ENCODE data around the gene MGAT5B.
"Not testable (repeated sequence)": the region's sequence is repeated elsewhere in the genome, so short reads cannot be mapped to it uniquely, and the experiment has no call there.

The MGAT5B gene

DNA sequence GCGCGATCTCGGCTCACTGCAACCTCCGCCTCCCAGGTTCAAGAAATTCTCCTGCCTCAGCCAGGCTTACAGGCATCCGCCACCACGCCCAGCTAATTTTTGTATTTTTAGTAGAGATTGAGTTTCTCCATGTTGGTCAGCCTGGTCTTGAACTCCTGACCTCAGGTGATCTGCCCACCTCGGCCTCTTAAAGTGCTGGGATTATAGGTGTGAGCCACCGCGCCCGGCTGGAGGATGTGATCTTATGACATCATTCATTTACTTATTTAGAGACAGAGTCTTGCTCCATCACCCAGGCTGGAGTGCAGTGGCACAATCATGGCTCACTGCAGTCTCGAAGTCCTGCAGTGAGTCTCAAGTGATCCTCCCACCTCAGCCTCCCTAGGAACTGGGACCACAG lies 19.0 kb upstream of the MGAT5B start:
- DNase-seq: not testable (repeated sequence)

DNA sequence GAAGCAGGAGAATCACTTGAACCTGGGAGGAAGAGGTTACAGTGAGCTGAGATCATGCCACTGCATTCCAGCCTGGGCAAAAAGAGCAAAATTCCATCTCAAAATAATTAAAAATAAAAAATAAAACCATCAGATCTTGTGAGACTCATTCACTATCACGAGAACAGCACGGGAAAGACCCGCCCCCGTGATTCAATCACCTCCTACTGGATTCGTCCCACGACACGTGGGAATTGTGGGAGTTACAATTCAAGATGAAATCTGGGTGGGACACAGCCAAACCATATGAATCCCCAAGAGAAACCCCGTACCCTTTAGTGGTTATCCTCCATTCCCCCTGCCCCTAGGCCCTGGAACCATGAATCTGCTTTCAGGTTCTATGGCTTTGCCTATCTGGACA lies 15.4 kb upstream of the MGAT5B start:
- DNase-seq: no peak

DNA sequence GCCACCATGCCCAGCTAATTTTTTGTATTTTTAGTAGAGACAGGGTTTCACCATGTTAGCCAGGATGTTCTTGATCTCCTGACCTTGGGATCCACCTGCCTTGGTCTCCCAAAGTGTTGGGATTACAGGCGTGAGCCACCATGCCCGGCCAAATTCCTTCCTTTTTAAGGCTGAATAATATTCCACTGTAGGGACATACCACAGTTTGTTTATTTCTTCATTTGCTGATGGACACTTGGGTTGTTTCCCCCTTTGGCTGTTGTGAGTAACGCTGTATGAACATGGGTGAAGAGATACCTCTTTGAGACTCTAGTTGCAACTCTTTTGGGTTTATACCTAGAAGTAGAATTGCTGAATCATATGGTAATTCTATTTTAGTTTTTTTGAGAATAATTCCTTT lies 13.1 kb upstream of the MGAT5B start:
- DNase-seq: no peak

DNA sequence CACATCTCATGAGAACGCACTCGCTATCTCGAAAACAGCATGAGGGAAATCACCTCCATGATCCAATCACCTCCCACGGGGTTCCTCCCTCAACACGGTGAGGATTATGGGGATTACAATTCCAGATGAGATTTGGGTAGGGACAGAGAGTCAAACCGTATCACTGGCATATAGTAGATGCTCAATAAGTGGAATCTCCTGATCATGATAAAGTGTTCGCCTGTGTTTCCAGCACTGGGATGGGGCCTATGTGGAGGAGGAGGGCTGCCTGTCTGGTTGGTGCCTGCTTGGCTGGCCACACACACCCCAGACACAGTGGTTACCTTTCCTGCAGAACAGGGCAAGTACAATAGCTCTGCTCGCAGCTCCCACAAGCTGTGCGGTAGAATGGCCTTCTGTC lies 6.1 kb upstream of the MGAT5B start:
- no peak for DNase-seq

DNA sequence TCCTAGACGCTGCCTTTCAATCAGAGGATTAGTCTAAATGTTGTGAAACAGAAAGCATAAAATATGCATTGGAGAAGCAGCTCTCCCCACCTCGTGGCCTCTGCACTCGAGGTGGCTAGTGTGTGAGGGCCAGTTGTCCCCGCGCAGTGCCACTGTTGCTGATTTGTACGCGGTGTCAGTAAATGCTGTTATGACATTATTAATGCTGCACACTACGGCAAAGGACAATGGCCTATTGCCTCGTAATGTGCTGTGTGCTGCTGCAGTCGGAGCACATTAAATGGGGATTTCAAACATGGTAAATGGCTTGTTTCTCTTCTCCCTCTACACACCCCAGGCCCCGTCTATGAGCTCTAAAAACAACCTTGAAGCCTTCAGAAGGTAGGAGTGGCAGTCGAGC lies 5.7 kb upstream of the MGAT5B start:
- DNase-seq: no peak

DNA sequence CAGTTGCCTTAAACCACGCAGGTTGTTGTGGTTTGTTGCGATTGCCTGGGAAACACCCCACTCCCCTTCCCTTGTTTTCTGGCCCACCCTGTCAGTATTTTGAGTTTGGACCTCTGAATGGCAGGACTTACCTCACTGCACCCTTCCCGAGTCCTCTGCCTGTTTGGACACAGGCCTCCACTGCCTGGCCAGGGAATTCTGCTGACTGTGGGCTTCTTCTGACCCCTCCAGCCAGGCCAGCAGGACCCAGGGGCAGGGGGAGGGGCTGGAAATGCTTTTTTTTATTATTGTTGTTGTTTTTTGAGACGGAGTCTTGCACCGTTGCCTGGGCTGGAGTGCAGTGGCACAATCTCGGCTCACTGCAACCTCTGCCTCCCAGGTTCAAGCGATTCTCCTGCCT lies 4.2 kb upstream of the MGAT5B start:
- no peak for DNase-seq

DNA sequence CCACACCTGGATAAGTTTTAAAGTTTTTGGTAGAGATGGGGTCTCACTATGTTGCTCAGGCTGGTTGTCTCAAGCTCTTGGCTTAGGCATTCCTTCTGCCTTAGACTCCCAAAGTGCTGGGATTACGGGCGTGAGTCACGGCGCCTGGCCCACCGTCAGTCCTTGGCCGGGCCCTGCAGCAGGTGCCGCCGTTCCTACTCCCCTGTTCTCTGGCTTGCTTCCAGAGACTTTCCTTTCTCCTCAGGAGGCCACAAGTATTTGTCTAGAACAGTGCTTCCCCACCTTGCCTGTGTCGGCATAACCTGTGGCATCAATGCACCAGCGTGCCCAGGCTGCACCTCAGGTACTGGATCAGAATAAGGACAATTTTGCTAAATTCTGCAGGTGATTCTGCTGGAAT lies 3.0 kb upstream of the MGAT5B start:
- no peak for DNase-seq

DNA sequence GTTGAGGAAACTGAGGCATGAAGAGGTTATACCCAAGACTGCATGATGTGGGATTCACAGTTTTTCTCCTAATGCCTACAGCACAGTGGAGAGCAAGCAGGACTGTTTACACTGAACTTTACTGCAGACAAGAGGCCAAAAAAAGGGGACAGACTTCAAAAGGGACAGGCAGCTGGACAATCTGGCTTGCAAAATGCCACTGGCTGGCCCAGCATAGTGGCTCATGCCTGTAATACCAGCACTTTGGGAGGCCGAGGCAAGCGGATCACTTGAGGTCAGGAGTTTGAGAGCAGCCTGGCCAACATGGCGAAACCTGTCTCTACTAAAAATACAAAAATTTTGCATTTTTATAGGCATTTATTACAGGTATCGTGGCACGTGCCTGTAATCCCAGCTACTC lies 2.0 kb upstream of the MGAT5B start:
- DNase-seq: no peak

DNA sequence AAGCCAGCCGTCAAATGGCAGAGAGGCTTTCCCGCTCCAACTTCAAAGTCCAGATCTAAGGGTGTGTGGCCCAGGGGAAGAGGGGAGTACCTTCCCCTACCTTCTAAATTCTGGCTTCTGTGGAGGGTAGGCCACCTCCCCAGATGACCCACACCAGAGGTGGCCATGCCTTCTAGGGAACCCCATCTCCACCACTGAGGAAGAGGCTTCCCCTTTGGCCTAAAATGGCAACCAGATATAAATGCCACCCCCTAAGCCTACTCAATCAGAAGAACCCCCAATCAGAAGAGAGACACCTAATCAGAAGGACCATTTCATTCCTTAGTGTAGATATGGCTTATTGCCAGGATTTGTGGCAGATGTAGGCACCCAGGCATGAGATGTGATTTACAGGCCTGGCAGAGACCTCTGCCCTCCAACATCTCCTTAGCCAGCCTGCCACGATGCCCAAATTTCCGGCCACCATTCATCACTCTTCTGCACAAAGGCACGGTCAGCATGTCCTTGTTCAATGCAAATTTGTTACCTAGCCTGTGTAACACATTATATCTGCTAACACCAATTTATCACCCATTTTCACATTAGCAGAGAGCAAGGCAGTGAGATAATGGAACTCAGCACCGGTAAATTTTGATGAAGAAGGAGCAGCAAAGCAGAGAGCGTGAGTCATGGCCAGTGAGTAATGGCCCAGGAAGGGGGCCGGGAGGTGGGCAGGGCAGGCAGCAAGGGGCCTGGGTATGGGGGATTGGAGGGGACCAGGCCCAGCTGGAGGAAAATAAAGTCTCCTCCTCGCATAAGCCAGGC lies 1.2 kb upstream of the MGAT5B start:
- peak; percentile 62 for DNase-seq

DNA sequence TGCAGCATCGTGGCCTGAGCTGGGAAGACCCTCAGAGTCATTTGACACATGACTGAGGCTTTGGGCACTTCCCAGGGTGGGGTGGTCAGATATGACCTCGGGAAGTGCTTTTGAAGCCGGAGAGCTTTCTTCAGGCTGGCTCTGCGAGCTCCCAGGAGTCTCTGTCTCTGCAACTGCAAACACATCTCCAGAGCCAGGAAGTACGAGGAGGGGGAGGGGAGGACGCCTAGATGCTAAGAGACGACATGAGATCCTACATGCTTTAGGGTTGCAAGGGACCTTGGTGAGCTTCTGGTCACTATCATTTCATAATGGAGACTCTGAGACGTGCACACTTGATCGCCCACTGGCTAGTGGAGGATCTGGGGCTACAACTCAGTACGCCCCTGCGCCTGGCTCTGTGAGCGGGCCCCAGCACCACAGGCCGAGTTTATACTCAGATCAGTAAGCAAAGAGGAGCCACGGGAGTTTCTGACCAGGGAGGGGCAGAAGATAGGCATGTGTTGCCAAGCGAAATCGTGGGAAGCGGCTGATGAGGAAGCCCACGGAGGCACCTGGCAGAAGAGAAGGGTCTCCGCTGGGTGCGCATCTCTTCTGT lies 527 bp upstream of the MGAT5B start:
- DNase-seq: peak; percentile 58

DNA sequence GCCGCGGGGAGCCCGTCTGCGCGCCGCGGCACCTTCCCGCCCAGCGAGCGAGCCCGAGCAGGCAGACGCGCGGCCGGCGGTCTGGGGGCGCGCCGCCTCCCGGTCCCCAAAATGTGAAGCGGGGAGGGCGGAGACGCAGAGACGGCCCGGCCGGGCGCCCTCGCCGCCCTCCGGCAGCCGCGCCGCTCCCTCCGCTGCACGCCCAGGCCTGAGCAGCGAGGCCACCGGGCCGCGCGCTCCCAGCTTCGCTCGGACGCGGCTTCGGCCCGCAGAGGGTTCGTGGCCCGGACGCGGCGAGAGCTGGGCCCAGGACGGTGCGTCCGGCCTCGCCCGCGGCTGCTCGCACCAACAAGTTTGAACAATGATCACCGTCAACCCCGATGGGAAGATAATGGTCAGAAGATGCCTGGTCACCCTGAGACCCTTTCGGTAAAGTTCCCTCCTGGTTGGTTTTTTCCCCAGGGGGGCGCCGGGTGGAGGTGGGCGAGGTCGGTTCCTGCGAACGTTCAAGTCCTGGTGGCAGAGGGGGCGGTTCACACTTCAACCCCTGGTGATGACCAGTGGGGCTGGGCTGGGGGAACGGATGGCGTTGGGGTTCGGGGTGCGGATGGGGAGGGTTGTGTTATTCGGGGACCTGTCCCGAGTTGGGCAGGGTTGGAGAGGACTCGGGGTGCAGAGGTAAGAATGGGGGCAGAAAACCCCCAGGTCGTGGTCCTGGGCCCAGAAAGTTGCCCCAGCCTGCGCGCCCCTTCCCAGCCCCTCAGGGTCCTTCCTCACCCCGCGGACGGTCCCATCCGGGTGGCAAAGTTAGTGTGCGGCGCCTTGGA lies 678 bp downstream of the MGAT5B start:
- DNase-seq: no peak

DNA sequence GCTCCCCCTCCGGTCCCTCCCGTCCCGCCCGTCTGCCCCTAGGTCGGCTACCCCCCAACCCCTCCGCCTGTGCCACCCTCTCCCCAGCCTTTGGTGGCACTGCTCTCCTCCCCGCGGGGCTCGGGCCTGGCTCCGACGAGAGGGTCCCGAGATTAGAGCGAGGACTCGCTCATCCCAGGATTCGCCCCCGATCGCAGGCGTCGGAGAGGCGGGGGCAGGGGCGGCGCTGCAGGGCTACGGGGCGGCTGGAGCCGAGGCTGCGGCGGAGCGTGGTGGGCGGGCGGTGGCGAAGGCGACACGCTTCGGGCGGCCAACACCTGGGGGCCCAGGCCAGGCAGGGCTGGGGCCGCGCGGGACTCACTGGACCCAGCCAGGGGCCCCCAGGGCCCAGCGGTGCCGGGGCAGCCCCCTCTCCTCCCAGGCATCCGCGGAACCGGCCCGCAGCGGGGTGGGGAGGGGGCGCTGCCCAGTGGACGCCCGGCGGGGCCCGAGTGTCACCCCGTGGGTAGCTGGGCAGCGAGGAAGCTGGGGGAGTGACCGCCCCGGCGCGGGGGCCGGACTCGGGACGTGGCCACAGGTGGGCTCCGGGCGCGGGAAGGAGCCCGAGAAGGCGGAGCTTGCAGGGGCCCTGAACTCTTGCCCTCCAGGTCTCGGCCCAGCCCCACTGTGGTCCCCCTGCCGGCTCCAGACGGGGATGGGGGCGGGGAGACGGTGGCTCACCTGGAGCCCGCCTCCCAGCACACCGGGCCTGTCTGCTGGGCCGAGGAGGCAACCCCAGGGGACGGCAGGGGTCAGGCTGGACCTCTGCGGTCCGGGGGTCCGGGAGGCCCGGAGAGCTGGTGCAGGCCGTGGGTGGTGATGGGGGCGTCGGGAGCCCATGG lies 1.5 kb downstream of the MGAT5B start:
- DNase-seq: no peak

DNA sequence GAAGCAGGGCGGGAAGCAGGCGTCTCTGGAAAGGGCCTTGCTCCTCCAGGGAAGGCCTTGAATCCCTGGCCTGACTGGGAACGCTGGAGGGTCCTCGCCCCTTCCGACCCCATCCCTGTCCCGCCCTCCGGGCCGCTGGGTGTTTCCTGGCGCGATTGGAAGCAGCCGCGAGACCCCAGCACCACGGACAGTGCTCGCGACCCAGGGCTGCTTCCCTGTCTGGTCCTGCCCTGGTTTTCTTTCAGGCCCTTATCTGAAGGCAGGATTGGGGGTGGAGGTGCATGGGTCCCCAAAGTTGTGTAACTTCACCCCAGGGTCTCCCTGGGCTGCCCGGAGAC lies 2.1 kb downstream of the MGAT5B start:
- no peak for DNase-seq

DNA sequence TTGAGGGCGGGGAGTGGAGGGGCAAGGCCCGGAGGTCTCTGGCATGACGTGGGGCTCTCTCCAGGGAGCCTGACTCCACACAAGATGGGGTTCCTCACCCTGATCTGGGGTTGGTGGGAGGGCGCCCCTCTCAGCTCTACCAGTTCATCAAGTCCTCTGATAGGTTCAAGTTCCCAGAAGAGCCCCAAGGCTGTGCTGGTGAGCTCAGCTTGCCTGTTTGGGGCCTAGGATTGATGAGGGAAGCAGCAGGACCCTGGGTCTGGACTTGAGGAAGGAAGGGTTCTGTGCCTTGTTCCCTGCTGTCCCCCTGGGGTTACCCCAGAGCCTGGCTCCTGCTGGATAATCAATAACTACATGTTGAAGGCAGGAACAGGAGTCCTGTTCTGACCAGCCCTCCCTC lies 3.5 kb downstream of the MGAT5B start:
- DNase-seq: no peak

DNA sequence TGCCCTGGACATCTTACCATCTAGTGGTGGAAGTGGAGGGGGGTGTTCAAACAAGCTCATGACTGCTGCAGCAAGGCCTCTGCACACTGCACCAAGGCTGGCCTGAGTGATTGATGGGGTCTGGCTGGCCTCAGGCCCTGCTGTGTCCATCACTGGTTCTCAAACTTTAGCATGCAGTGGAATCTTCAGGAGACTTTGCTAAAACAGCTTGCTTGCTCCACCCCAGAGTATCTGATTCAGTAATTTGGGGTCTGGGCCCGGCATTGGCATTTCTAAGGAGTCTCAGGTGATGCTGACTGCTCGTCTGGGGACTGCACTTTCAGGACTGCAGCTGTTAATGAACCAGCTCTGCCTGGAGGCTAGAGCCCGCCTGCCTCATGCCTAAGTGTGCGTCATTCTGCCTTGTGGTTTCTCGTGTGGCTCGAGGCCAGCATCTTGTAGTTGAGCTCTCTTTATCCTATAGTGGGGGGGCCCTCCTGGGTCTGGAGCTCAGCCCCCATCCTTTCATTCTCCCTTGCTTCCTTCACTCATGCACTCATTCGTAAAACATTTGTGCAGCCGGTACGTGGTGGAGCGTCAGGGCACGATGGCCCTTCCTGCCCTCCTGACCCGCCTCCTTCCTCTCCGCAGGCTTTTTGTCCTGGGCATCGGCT lies 4.1 kb downstream of the MGAT5B start:
- DNase-seq: peak; percentile 98

DNA sequence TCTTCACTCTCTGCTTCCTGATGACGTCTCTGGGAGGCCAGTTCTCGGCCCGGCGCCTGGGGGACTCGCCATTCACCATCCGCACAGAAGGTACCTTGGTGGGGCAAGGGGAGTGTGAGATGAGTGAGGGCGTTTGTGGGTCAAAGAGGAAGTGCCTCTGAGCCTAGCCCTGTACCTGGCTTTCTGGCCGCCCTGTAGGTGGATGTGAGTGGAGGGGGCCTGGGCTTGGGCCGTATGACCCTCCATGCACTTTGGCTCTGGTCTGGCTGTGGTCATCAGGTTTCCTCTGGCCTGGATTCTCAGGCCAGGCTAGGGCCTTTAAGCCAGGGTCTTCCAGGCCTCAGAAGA lies 4.6 kb downstream of the MGAT5B start:
- no peak for DNase-seq

DNA sequence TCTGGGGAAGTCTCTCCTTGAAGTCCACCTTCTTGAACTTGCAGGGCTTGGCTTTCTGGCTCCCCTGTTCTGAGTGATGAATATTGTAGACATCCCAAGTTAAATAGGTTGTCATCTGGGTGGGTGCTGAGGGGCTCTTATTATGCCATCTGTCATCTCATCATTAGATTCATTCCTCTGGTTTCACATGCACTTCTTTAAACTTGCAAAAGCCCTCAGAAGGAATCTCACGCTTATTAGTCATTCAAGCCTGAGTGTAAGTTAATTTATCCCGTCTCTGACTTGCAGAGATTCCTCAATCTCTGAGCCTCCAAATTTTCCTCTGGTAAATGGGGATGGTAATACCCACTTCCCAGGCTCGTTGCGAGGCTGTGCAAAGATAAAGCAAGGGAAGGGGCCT lies 5.7 kb downstream of the MGAT5B start:
- peak; percentile 82 for DNase-seq

DNA sequence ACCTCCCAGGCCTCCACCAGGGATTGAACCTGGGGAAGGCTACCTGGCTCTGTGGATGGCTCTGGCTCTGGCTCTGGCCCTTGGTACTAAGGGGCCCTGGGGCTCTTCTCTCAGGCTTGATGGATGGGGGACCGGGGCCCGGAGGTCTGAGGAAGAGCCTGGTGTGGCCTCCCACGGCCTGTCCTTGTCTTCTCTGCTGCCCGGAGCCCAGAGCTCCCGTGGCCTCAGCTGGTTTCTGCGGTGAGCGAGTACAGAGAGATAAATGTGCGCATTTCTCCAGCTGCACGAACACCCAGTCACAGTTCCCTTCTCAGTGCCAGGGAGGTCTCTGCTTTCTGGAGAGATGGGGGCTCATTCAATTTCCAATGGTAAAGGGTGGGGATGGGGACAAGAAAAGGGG lies 9.2 kb downstream of the MGAT5B start:
- no peak for DNase-seq

DNA sequence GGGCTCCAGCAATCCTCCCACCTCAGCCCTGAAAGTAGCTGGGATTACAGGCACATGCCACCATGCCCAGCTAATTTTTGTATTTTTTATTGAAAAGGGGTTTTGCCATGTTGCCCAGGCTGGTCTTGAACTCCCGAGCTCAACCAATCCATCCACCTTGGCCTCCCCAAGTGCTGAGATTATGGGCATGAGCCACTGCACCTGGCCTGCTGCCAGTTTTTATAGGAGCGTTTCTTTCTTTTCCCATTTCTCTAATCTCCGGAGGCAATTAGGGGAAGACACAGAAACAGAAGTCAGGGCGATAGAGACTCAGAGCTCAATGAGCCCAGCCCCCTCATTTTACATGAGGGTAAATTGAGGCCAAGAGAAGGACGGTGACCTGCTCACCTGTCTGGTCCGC lies 10.4 kb downstream of the MGAT5B start:
- DNase-seq: no peak

DNA sequence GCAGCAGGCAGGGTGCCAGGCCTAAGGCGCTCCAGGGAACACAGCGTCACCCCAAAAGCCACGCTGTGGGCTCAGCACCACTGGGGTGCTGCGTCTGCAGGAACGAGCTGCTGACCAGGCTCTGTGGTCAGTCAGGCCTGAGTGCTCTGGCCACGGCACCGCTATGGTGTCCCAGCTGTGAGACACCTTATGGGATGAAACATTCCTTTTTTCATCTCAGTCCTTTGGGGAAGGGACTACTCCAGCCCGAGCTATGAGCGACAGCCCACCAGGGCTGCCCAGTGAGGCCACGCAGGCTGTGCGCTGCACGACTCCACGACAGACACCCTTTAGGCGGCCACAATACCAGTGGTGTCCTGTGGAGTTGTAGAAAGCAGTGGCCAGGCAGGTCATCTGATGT lies 11.1 kb downstream of the MGAT5B start:
- DNase-seq: no peak

DNA sequence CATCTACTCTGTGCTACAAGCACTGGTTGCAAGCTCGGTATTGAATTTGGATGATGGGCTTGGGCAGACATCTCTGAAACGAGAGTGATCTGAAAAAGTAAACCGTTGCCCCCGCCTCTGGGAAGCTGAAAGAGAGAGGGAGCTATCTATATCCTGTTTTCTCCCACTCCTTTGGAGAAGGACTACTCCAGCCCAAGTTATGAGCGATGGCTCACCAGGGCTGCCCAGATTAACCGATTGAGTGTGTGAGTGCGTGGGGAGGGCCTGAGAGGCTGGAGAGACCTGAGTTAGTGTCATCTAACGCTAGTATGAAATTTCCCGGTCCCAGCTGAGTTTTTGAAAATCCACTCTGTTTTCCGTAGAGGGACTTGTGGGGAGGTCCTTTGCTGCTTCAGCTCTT lies 11.5 kb downstream of the MGAT5B start:
- no peak for DNase-seq

DNA sequence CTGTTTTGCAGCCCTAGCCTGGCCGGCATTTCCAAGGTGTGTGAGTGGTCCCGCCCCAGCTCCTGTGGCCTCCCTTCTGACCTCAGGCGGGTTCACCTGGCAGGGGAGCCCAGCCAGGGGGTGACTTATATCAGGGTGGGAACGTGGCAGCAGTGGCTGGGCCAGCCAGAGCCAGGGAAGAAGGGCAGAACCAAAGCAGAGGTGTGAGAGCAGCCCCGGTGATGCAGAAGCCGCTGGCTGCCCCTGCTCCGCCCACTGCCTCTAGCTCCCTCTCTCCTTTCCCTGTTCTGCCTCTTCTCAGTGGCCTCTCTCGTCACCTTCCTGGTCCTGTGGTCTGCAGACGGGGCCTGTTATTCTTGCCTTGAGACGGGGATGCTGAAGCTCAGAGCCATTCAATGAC lies 12.1 kb downstream of the MGAT5B start:
- DNase-seq: no peak

DNA sequence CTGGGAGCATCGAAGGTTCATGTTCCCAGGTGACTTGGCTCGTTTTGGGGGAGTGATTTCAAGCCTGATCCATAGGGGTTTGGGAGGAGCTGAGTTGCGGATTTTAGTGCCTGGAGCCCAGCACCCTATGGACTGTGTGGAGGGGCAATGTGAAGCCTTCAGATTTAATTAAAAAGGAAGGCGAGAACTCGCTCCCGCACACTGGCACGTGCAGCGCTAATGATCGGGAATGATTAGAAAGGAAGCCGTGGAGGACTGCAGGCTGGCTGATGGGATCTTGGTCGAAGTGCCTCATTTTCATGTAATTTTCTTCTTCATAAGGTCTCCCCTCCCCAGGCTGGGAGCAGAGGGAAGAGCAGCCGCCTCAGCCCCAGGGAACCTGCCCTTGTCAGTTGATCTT lies 12.8 kb downstream of the MGAT5B start:
- DNase-seq: no peak
